Neural cell (in vitro differentiated cells): ENCODE data around the gene MOB2. TPM values are rescaled to one million over a fixed set of nuclear protein-coding genes. Genes with fewer than 3 reads are reported as not detected.

Experiments
- H2AFZ ChIP-seq: fragments of 200-600, 300-800 bp; sonication (generic), shearing (Covaris generic); 2 replicates; pipeline ENCODE4 v1.6.0; 2014; ENCODE audit warnings: low read depth, mild to moderate bottlenecking, antibody characterized with exemption, low read length, moderate library complexity
- H3F3A ChIP-seq: fragments of 200-600 bp; shearing (Covaris generic); 2 replicates; pipeline ENCODE4 v1.6.1; 2016; ENCODE audit warnings: mild to moderate bottlenecking, moderate library complexity, mixed read lengths, antibody characterized with exemption, low read length; ENCODE audit not compliant: insufficient read depth, poor library complexity, severe bottlenecking
- H3K27ac ChIP-seq: fragments of 200-600, 300-800 bp; sonication (generic), shearing (Covaris generic); 2 replicates; pipeline ENCODE4 v1.5.1; 2014; ENCODE audit warnings: mild to moderate bottlenecking, low read length, moderate library complexity
- H3K27me3 ChIP-seq: fragments of 300-800, 200-600 bp; sonication (generic), shearing (Covaris generic); 2 replicates; pipeline ENCODE4 v1.6.0; 2014; ENCODE audit warnings: mild to moderate bottlenecking, low read depth, low read length, moderate library complexity; ENCODE audit not compliant: insufficient read depth
- H3K36me3 ChIP-seq: fragments of 300-800, 200-600 bp; sonication (generic), shearing (Covaris generic); 2 replicates; pipeline ENCODE4 v1.5.1; 2014; ENCODE audit warnings: mild to moderate bottlenecking, antibody characterized with exemption, low read length, moderate library complexity; ENCODE audit not compliant: insufficient read depth
- H3K4me2 ChIP-seq: fragments of 300-800, 200-600 bp; sonication (generic), shearing (Covaris generic); 2 replicates; pipeline ENCODE4 v1.6.0; 2014; ENCODE audit warnings: mild to moderate bottlenecking, low read length
- H3K4me3 ChIP-seq: fragments of 300-800, 200-600 bp; sonication (generic), shearing (Covaris generic); 2 replicates; pipeline ENCODE4 v1.5.1; 2014; ENCODE audit warnings: mild to moderate bottlenecking, low read length, moderate library complexity
- H3K79me2 ChIP-seq: fragments of 200-600 bp; shearing (Covaris generic); replicated peaks from 2 replicates; pipeline ENCODE4 v1.6.0; 2014; ENCODE audit warnings: mild to moderate bottlenecking, low read length, moderate library complexity; ENCODE audit not compliant: insufficient read depth
- H3K9ac ChIP-seq: fragments of 300-800, 200-600 bp; sonication (generic), shearing (Covaris generic); 2 replicates; pipeline ENCODE4 v1.6.1; 2016; ENCODE audit warnings: mild to moderate bottlenecking, low read length, mixed read lengths
- H3K9me2 ChIP-seq: fragments of 200-600 bp; shearing (Covaris generic); 2 replicates; pipeline ENCODE4 v1.6.1; 2016; ENCODE audit warnings: mild to moderate bottlenecking, low read length, mixed read lengths; ENCODE audit not compliant: insufficient read depth
- H3K9me3 ChIP-seq: fragments of 200-600, 300-800 bp; sonication (generic), shearing (Covaris generic); 2 replicates; pipeline ENCODE4 v1.6.1; 2016; ENCODE audit warnings: mild to moderate bottlenecking, mixed run types, low read length, moderate library complexity, mixed read lengths
- H4K20me1 ChIP-seq: fragments of 200-600 bp; shearing (Covaris generic); 2 replicates; pipeline ENCODE4 v1.6.1; 2016; ENCODE audit warnings: mild to moderate bottlenecking, mixed run types; ENCODE audit not compliant: insufficient read depth
- EP300 ChIP-seq: fragments of 450-650 bp; conservative IDR thresholded peaks from 2 replicates; pipeline ENCODE4 v1.6.1; 2014; ENCODE audit warnings: antibody characterized with exemption, mild to moderate bottlenecking, moderate library complexity; ENCODE audit not compliant: poor library complexity, severe bottlenecking
- EZH2 ChIP-seq: fragments of 200-600, 300-800 bp; shearing (Covaris generic), sonication (generic); IDR thresholded peaks from 2 replicates; pipeline ENCODE4 v1.6.1; 2014; ENCODE audit warnings: antibody characterized with exemption, low read length, borderline replicate concordance, mild to moderate bottlenecking; ENCODE audit not compliant: insufficient read depth, poor library complexity, severe bottlenecking
- MXI1 ChIP-seq: fragments of 450-650 bp; conservative IDR thresholded peaks from 2 replicates; pipeline ENCODE4 v1.6.1; 2014; ENCODE audit warnings: antibody characterized with exemption, mild to moderate bottlenecking; ENCODE audit not compliant: poor library complexity, severe bottlenecking
- POLR2AphosphoS5 ChIP-seq: IDR thresholded peaks from 2 replicates; pipeline ENCODE4 v1.6.1; 2012
- RAD21 ChIP-seq: fragments of 450-650 bp; conservative IDR thresholded peaks from 2 replicates; pipeline ENCODE4 v1.6.1; 2014; ENCODE audit warnings: antibody characterized with exemption, mild to moderate bottlenecking, moderate library complexity
- REST ChIP-seq: IDR thresholded peaks from 2 replicates; pipeline ENCODE4 v1.6.1; 2012; ENCODE audit warnings: borderline replicate concordance
- SMC3 ChIP-seq: fragments of 450-650 bp; conservative IDR thresholded peaks from 2 replicates; pipeline ENCODE4 v1.6.1; 2014; ENCODE audit warnings: antibody characterized with exemption, mild to moderate bottlenecking, moderate library complexity; ENCODE audit not compliant: poor library complexity
- TAF1 ChIP-seq: IDR thresholded peaks from 2 replicates; pipeline ENCODE4 v1.6.1; 2012; ENCODE audit warnings: low read depth
- polyA plus RNA-seq: library from polyadenylated mRNA; depleted of rRNA; stranded (reverse); fragments of >200 nt; gene quantifications from 2 replicates; pipeline ENCODE4 v1.2.3, GENCODE V29; 2014
- TF ChIP-seq, protein P1 (sequence below): fragments of 450-650 bp; IDR thresholded peaks from 2 replicates; pipeline ENCODE4 v1.5.1; 2014; ENCODE audit warnings: antibody characterized with exemption, mild to moderate bottlenecking, moderate library complexity; ENCODE audit not compliant: poor library complexity, severe bottlenecking

The MOB2 gene
- polyA plus RNA-seq, 1 donor from 2014 or later = 33.2 TPM

- H3K9ac ChIP-seq = no peak overlapping the region
- no peak overlapping the region for H2AFZ ChIP-seq
- no peaks in the 10 kb centered on the region for H3K9me3 ChIP-seq
- H3F3A ChIP-seq = no peaks in the 10 kb centered on the region
- TF ChIP-seq SMC3 = no peak
- TF ChIP-seq TAF1 = no peak
- TF ChIP-seq, protein P1, sequence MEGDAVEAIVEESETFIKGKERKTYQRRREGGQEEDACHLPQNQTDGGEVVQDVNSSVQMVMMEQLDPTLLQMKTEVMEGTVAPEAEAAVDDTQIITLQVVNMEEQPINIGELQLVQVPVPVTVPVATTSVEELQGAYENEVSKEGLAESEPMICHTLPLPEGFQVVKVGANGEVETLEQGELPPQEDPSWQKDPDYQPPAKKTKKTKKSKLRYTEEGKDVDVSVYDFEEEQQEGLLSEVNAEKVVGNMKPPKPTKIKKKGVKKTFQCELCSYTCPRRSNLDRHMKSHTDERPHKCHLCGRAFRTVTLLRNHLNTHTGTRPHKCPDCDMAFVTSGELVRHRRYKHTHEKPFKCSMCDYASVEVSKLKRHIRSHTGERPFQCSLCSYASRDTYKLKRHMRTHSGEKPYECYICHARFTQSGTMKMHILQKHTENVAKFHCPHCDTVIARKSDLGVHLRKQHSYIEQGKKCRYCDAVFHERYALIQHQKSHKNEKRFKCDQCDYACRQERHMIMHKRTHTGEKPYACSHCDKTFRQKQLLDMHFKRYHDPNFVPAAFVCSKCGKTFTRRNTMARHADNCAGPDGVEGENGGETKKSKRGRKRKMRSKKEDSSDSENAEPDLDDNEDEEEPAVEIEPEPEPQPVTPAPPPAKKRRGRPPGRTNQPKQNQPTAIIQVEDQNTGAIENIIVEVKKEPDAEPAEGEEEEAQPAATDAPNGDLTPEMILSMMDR = no peak
- TF ChIP-seq REST = no peak
- TF ChIP-seq EP300 = no peak
- TF ChIP-seq RAD21 = no peak
- no peak for TF ChIP-seq EZH2
- TF ChIP-seq MXI1 = no peak
- no peak for TF ChIP-seq POLR2AphosphoS5
- H3K79me2 ChIP-seq = no peaks in the 10 kb centered on the region
- H3K36me3 ChIP-seq = no peaks in the 10 kb centered on the region
- H3K4me3 ChIP-seq = no peak overlapping the region
- H4K20me1 ChIP-seq = no peaks in the 10 kb centered on the region
- no peak overlapping the region for H3K4me2 ChIP-seq
- H3K27me3 ChIP-seq = no peaks in the 10 kb centered on the region
- no peak overlapping the region for H3K27ac ChIP-seq
- H3K9me2 ChIP-seq = no peaks in the 10 kb centered on the region
Measured at GRCh38 chr11:1523779-1524178, 37.2 kb upstream of the MOB2 start.

DNA sequence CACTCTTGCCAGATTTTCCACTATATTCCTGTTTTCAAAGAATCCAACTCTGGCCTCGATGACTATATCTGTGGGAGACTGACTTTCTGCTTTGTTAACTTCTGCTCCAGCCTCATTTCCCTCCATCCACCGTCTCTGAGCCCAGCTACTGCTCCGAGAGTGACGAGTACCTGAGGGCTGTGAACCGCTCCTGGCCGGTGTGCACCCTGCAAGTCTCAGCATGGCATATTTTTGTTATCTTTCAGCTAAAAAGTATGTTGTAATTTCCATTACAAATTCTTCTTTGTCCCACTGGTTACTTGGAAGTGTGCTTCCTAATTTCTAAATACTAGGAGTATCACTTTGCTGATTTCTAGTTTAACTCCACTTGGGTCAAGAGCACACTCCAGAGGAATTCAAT is 36.5 kb upstream of the MOB2 start:
- Histone ChIP-seq H3F3A (no peaks in the 10 kb centered on the region), H3K27ac (no peak overlapping the region), H2AFZ (no peak overlapping the region), H3K9ac (no peak overlapping the region), H3K4me2 (no peak overlapping the region), H3K36me3 (no peaks in the 10 kb centered on the region), H3K9me2 (no peaks in the 10 kb centered on the region), H3K27me3 (no peaks in the 10 kb centered on the region), H4K20me1 (no peaks in the 10 kb centered on the region), H3K9me3 (no peaks in the 10 kb centered on the region), H3K4me3 (no peak overlapping the region), H3K79me2 (no peaks in the 10 kb centered on the region)
- TF ChIP-seq EP300 (no peak), TAF1 (no peak), SMC3 (no peak), REST (no peak), EZH2 (no peak), POLR2AphosphoS5 (no peak), MXI1 (no peak), RAD21 (no peak)
- TF ChIP-seq, protein P1 = no peak
